T-cell (primary cell): ENCODE measurements around the gene TMEM30B. TPM values are rescaled to one million over a fixed set of nuclear protein-coding genes. Genes with fewer than 3 reads are reported as not detected.

ENCODE experiments used
- ATAC-seq, 4 experiments: fragments of 200-7000 bp in 3 of 4; fragments of 150-1000 bp in 1 of 4; cut with Tn5 transposase; replicated peaks in 1 of 4; 1 replicate in 3 of 4; 2 replicates in 1 of 4; pipeline ENCODE4 v1.10.0; 2021; ENCODE audit warnings: moderate library complexity in 3 of 4, mild to moderate bottlenecking in 2 of 4, moderate number of reproducible peaks in 1 of 4
- CTCF ChIA-PET, 2 donors: fragments of 300-600 bp; sonication (Branson Sonifier 250); formaldehyde crosslinking; loops; one replicate each; lab custom pipeline; 2022; ENCODE audit warnings: antibody characterized with exemption in 2 of 2; lab: Charles Lee
- POLR2A ChIA-PET, 2 donors: fragments of 300-600 bp; sonication (Branson Sonifier 250); formaldehyde crosslinking; loops; one replicate each; lab custom pipeline; 2022; ENCODE audit warnings: antibody characterized with exemption in 2 of 2; lab: Charles Lee
- DNase-seq, 35 experiments: peaks; one replicate each; pipeline versions ENCODE4 v3.0.0 to v3.0.0-alpha.2; 2013 to 2023
- H3K27ac ChIP-seq: one replicate; pipeline ENCODE4 v1.5.1; 2013; ENCODE audit warnings: low read length
- H3K27me3 ChIP-seq, 2 experiments: replicated peaks in 1 of 2; 1 replicate in 1 of 2; 2 replicates in 1 of 2; pipeline versions ENCODE4 v1.6.1 to v1.7.0; 2013; ENCODE audit warnings: low read length in 1 of 2, mixed read lengths in 1 of 2; ENCODE audit not compliant: control insufficient read depth in 2 of 2, insufficient read depth in 2 of 2; ENCODE audit errors: extremely low read depth in 1 of 2
- H3K36me3 ChIP-seq, 2 donors: 1 replicate in 1 of 2; 2 replicates in 1 of 2; pipeline versions ENCODE4 v1.6.1 to v1.7.0; 2013; ENCODE audit warnings: low read length in 1 of 2; ENCODE audit not compliant: control insufficient read depth in 2 of 2, insufficient read depth in 1 of 2; ENCODE audit errors: extremely low read depth in 1 of 2
- H3K4me1 ChIP-seq, 2 experiments: 1 replicate in 1 of 2; 2 replicates in 1 of 2; pipeline versions ENCODE4 v1.6.1 to v1.7.0; 2013; ENCODE audit warnings: low read length in 2 of 2, mixed read lengths in 1 of 2; ENCODE audit not compliant: insufficient read depth in 2 of 2, control insufficient read depth in 1 of 2; ENCODE audit errors: extremely low read depth in 1 of 2
- H3K4me3 ChIP-seq, 2 donors: 1 replicate in 1 of 2; 2 replicates in 1 of 2; pipeline versions ENCODE4 v1.5.1 to v1.7.0; 2013; ENCODE audit warnings: mild to moderate bottlenecking in 2 of 2, low read length in 1 of 2, moderate library complexity in 1 of 2; ENCODE audit not compliant: control insufficient read depth in 1 of 2; ENCODE audit errors: extremely low read depth in 1 of 2
- H3K9me3 ChIP-seq: 2 replicates; pipeline ENCODE4 v1.7.0; 2013
- H3K27ac Mint-ChIP-seq, 2 donors: one replicate each; pipeline ENCODE4 v1.8.0; 2020 to 2021; ENCODE audit warnings: mild to moderate bottlenecking in 2 of 2, mixed read lengths in 2 of 2
- H3K27me3 Mint-ChIP-seq, 2 donors: one replicate each; pipeline ENCODE4 v1.8.0; 2021 to 2022; ENCODE audit warnings: mixed read lengths in 2 of 2
- H3K36me3 Mint-ChIP-seq: one replicate; pipeline ENCODE4 v1.8.0; 2021; ENCODE audit warnings: mixed read lengths
- H3K4me1 Mint-ChIP-seq, 3 donors: one replicate each; pipeline ENCODE4 v1.8.0; 2020 to 2022; ENCODE audit warnings: mixed read lengths in 3 of 3, mild to moderate bottlenecking in 1 of 3
- H3K4me3 Mint-ChIP-seq, 3 donors: one replicate each; pipeline ENCODE4 v1.8.0; 2020 to 2022; ENCODE audit warnings: mild to moderate bottlenecking in 3 of 3, mixed read lengths in 3 of 3, moderate library complexity in 3 of 3
- H3K9me3 Mint-ChIP-seq, 3 donors: one replicate each; pipeline ENCODE4 v1.8.0; 2020 to 2022; ENCODE audit warnings: mixed read lengths in 3 of 3
- WGBS: methylation state at CpG from one replicate; pipeline ENCODE4 v1.1.5; 2013; ENCODE audit warnings: missing lambda C conversion rate; ENCODE audit not compliant: insufficient coverage; 5-methylcytosine and 5-hydroxymethylcytosine counted together
- total RNA-seq, 35 experiments: library from RNA in 6 of 35; stranded (reverse) in 6 of 35; fragments of 120-200 nt in 1 of 35; gene quantifications; one replicate each; pipeline versions ENCODE4 v1.2.1 to v1.2.4 and lab custom pipeline; 2013 to 2026

TMEM30B gene
- total RNA-seq, 5 donors from 2014 or later (not counting 1 experiment from before 2014, with no cell fraction given): 2.1 to 8.6 (median 2.9) TPM

DNA sequence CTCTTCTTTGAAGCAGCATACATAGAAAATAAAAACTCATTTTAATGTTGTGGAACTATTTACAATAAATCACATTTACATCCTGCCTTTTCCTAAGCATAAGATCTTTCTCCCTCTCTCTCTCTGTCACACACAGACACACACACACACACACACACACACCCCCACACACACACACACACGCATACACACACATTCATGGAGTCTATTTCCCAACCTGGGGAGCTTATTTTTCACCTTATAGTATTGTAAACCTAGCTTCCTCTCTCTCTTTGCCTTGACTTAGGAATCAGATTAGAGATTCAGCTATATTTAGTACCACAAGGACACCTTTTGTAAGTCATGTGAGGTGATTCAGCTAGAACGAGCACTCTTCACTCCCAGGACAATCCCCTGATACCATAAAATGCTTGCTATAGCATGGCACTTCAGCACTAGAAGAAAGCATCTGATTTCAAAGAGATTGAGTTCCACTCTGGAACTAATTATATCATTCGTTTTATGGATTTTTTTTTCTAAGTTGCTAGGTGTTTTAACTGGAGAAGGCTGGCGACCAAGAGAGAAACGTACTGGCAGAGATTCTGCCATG, 23.6 kb downstream of the TMEM30B start:
- H3K9me3 ChIP-seq: no peaks in the 10 kb centered on the region
- H3K4me1 ChIP-seq: no peaks in the 10 kb centered on the region
- Mint-ChIP-seq H3K27ac (no peak overlapping the region), H3K9me3 (no peaks in the 10 kb centered on the region), H3K4me3 (no peak overlapping the region), H3K4me1 (peaks cover 0 to 4% (median 2%) of the 10 kb centered on the region in 3 donors), H3K27me3 (peaks cover 15 to 27% of the 10 kb centered on the region in 2 donors), H3K36me3 (no peaks in the 10 kb centered on the region)
- no CpG with 5 or more reads among the region's 5 CpGs for WGBS
- H3K27me3 ChIP-seq: peaks cover 0 to 3% of the 10 kb centered on the region in 2 experiments
- ChIA-PET CTCF (interaction anchor here (0.6 to 1.2 kb wide), 8 partner anchors 12 to 915 kb away, joined by 3 to 4 read pairs (median 3); no protein-coding TSS in a partner anchor), POLR2A (interaction anchor here in 1 of 2 donors (0.5 kb wide), 1 partner anchor 510 kb away, joined by 6 read pairs; no protein-coding TSS in a partner anchor)
- ATAC-seq (no peak), DNase-seq (no peak)
- no peaks in the 10 kb centered on the region for H3K36me3 ChIP-seq
- H3K27ac ChIP-seq: no peak overlapping the region
- no peak overlapping the region for H3K4me3 ChIP-seq

DNA sequence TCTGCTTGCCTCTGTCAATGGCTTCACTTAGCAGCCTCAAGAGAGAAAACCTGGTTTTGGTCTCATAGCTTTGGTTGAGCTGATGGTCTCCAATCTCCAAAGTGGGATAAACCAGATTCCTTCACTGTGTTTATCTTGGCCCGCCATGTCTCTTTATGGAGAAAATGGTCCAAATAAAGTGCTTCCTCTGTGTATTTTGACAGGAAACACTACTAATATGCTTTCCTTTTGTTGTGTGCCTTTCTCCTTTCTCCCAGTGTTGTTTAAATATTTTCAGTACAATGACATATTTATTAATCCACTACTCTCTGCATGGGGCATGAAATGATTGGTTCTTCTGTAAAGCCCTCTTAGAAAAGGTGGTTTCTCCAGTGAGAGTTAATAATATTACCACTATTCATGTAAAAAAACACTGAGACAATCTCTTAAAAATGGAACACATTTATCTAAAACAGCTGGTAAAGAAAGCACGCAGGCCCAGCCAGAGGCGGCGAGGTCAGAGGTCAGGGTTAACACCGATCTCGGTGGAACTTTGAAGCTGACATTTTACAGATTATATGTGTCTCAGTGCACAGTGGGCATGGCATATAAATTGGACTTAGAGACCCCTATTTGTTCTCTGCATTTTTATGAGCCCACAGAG, 24.2 kb downstream of the TMEM30B start:
- Histone ChIP-seq H3K27me3 (peaks cover 0 to 7% of the 10 kb centered on the region in 2 experiments), H3K36me3 (no peaks in the 10 kb centered on the region), H3K9me3 (no peaks in the 10 kb centered on the region), H3K4me3 (no peak overlapping the region), H3K4me1 (no peaks in the 10 kb centered on the region), H3K27ac (no peak overlapping the region)
- CTCF ChIA-PET: interaction anchor here (0.6 to 1.2 kb wide), 6 partner anchors 69 to 916 kb away, joined by 3 read pairs; no protein-coding TSS in a partner anchor
- no peaks in the 10 kb centered on the region for H3K9me3 Mint-ChIP-seq
- H3K4me3 Mint-ChIP-seq: no peak overlapping the region
- H3K27ac Mint-ChIP-seq: no peak overlapping the region
- POLR2A ChIA-PET: interaction anchor here in 1 of 2 donors (0.5 kb wide), 1 partner anchor 511 kb away, joined by 6 read pairs; no protein-coding TSS in a partner anchor
- no CpG with 5 or more reads among the region's 6 CpGs for WGBS
- H3K4me1 Mint-ChIP-seq: peaks cover 0 to 6% (median 2%) of the 10 kb centered on the region in 3 donors
- DNase-seq (no peak), ATAC-seq (no peak)
- H3K27me3 Mint-ChIP-seq: peaks cover 15 to 27% of the 10 kb centered on the region in 2 donors
- H3K36me3 Mint-ChIP-seq: no peaks in the 10 kb centered on the region

DNA sequence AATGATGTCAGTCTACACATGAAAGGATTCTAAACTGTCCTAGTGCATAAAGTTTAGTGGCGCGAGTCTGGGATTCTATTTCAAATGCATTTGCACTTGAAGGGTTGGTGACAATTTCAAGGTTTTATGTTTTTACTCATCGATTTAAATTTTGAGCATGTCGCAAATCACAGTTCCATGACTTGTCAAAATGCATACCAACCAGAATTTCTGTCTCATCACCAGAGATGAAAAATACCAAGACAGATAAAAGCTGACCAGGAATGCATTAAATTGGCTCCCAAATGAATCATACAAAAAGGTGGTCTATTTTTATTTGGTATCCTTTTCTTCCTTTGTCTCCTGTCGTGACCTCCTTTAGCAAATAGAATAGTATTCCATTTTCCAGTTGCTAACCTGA, 25.2 kb downstream of the TMEM30B start:
- POLR2A ChIA-PET: no interaction called here
- no peaks in the 10 kb centered on the region for H3K4me1 ChIP-seq
- H3K27ac Mint-ChIP-seq: no peak overlapping the region
- no peaks in the 10 kb centered on the region for H3K9me3 Mint-ChIP-seq
- no peak overlapping the region for H3K4me3 Mint-ChIP-seq
- no CpG with 5 or more reads among the region's 5 CpGs for WGBS
- CTCF ChIA-PET: interaction anchor here in 1 of 2 donors (0.6 kb wide), 1 partner anchor 505 kb away, joined by 3 read pairs; no protein-coding TSS in a partner anchor
- no peak overlapping the region for H3K4me3 ChIP-seq
- peaks cover 0 to 10% of the 10 kb centered on the region in 2 experiments for H3K27me3 ChIP-seq
- H3K36me3 ChIP-seq: no peaks in the 10 kb centered on the region
- H3K4me1 Mint-ChIP-seq: peaks cover 0 to 6% (median 2%) of the 10 kb centered on the region in 3 donors
- H3K9me3 ChIP-seq: no peaks in the 10 kb centered on the region
- ATAC-seq (no peak), DNase-seq (no peak)
- no peak overlapping the region for H3K27ac ChIP-seq
- H3K27me3 Mint-ChIP-seq: peaks cover 15 to 27% of the 10 kb centered on the region in 2 donors
- H3K36me3 Mint-ChIP-seq: no peaks in the 10 kb centered on the region

DNA sequence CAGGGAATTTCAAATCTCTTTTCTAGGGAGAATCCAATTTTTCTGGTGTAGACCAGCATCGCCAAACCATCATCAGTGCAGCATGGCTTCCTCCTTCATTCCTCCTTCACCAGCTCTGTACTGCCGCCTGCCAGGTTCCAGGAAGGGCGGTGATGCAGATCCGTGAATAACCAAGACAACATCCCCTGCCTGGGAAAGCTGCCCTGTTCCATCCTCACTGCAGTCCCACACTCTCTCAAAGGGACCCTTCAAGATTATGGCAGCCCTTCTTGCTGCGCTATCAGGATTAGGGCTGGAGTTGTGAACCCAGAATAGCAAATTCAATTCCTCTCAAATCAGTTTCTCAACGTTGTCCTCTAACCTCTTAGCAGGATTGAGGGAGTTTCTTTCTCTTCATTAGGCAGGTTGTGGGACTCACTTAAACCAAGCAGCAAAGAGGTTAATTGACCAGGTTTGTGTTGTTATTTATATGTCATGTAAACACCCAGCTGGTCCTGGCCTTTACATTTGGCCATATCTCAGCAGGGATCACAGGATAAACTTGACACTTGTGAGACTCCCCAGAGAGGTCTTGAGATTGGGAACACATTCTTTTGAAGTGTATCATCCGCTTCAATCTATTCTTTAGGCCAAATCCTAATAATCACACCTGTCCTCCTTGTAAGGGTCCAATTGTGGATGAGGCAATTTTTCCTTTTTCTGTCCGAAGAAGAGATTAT, 26.2 kb downstream of the TMEM30B start:
- peaks cover 0 to 10% of the 10 kb centered on the region in 2 experiments for H3K27me3 ChIP-seq
- H3K4me1 ChIP-seq: no peaks in the 10 kb centered on the region
- peaks cover 15 to 24% of the 10 kb centered on the region in 2 donors for H3K27me3 Mint-ChIP-seq
- H3K27ac Mint-ChIP-seq: no peak overlapping the region
- no peak for ATAC-seq
- no peak overlapping the region for H3K4me3 ChIP-seq
- H3K4me3 Mint-ChIP-seq: no peak overlapping the region
- no peaks in the 10 kb centered on the region for H3K36me3 ChIP-seq
- 96% methylated on average over 3 of the region's 8 CpGs for WGBS
- no peaks in the 10 kb centered on the region for H3K9me3 Mint-ChIP-seq
- H3K4me1 Mint-ChIP-seq: peaks cover 0 to 6% (median 2%) of the 10 kb centered on the region in 3 donors
- no peak overlapping the region for H3K27ac ChIP-seq
- H3K36me3 Mint-ChIP-seq: no peaks in the 10 kb centered on the region
- ChIA-PET POLR2A (interaction anchor here in 1 of 2 donors (0.5 kb wide), 1 partner anchor 238 kb away, joined by 3 read pairs; no protein-coding TSS in a partner anchor), CTCF (interaction anchor here in 1 of 2 donors (1.0 kb wide), 1 partner anchor 630 kb away, joined by 6 read pairs; no protein-coding TSS in a partner anchor)
- no peaks in the 10 kb centered on the region for H3K9me3 ChIP-seq
- no peak for DNase-seq

DNA sequence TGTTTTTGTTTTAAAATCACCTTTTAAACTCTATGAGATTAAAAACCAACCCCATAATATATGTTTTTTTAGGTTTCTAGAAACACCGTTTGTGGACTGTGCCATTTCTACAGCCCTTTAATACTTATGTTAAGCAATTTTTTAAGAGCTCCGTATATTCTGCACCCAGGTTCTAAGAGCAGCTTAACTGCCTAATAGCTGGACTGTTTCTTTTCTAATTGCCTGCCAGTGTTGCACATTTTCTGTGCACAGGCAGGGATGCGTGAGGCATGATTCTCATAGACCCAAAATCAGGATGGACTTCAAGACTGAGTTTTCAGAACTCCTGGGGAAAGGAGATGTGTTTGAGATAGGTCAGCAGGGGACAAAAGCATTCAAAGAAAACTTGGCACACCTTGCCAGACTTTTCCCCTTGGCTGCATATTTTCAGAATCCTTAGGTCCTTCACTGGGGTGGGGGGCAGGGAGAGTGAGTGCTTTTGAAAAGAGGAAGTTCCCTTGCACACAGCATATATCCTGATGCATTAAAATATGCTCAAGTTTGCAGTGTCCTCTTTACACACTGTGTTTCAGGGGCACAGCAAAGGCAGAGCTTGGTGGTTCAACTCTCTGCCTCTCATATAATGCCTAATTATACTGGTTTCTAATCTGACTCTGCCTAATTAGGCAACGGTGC, 27.9 kb downstream of the TMEM30B start:
- DNase-seq (no peak), ATAC-seq (no peak)
- Mint-ChIP-seq H3K9me3 (no peaks in the 10 kb centered on the region), H3K36me3 (no peaks in the 10 kb centered on the region), H3K27me3 (peaks cover 11 to 24% of the 10 kb centered on the region in 2 donors), H3K4me1 (peaks cover 0 to 6% (median 2%) of the 10 kb centered on the region in 3 donors), H3K27ac (no peak overlapping the region), H3K4me3 (no peak overlapping the region)
- Histone ChIP-seq H3K4me3 (no peak overlapping the region), H3K27me3 (peaks cover 0 to 10% of the 10 kb centered on the region in 2 experiments), H3K27ac (no peak overlapping the region), H3K36me3 (no peaks in the 10 kb centered on the region), H3K4me1 (no peaks in the 10 kb centered on the region), H3K9me3 (no peaks in the 10 kb centered on the region)
- POLR2A ChIA-PET: no interaction called here
- WGBS: 86% methylated on average over 1 of the region's 4 CpGs
- CTCF ChIA-PET: interaction anchor here (0.6 to 2.7 kb wide), 8 partner anchors 14 to 922 kb away, joined by 3 to 32 read pairs (median 4); no protein-coding TSS in a partner anchor
